OCI-LY7 (cell line): ENCODE measurements around the gene RAD51B. TPM values are rescaled to one million over a fixed set of nuclear protein-coding genes. Genes with fewer than 3 reads are reported as not detected.

ENCODE experiments used
- BruUV-seq: library from RNA; stranded (reverse); fragments of 400-500 nt; replicated peaks from 2 replicates; lab custom pipeline; 2021; lab: Mats Ljungman, UMichigan
- CTCF ChIA-PET: fragments of 300-600 bp; sonication (Branson Sonifier 250); formaldehyde crosslinking; loops from one replicate; lab custom pipeline; 2022; ENCODE audit warnings: antibody characterized with exemption; ENCODE audit not compliant: unreplicated experiment; lab: Charles Lee
- POLR2A ChIA-PET: fragments of 300-600 bp; sonication (Branson Sonifier 250); formaldehyde crosslinking; loops from one replicate; lab custom pipeline; 2022; ENCODE audit warnings: antibody characterized with exemption; lab: Charles Lee
- DNase-seq: peaks from one replicate; pipeline ENCODE4 v3.0.0-alpha.2; 2015; ENCODE audit warnings: low spot score
- H2AFZ ChIP-seq: fragments of 200-600 bp; sonication (generic), shearing (Covaris generic); 2 replicates; pipeline ENCODE4 v1.6.1; 2014; ENCODE audit warnings: mild to moderate bottlenecking, antibody characterized with exemption, low read length, moderate library complexity
- H3K27ac ChIP-seq: fragments of 200-600 bp; sonication (generic); 2 replicates; pipeline ENCODE4 v1.5.1; 2014; ENCODE audit warnings: mixed run types, low read depth, mild to moderate bottlenecking, moderate library complexity, low read length, inconsistent platforms; ENCODE audit not compliant: poor library complexity, severe bottlenecking
- H3K36me3 ChIP-seq: fragments of 200-600 bp; sonication (generic); 2 replicates; pipeline ENCODE4 v1.6.1; 2014; ENCODE audit warnings: mild to moderate bottlenecking, antibody characterized with exemption, low read length, moderate library complexity, mixed read lengths; ENCODE audit not compliant: insufficient read depth
- H3K4me1 ChIP-seq: fragments of 200-600 bp; sonication (generic); 2 replicates; pipeline ENCODE4 v1.5.1; 2014; ENCODE audit warnings: mild to moderate bottlenecking, low read length; ENCODE audit not compliant: insufficient read depth, poor library complexity, severe bottlenecking
- H3K4me2 ChIP-seq: fragments of 200-600 bp; sonication (generic); 2 replicates; pipeline ENCODE4 v1.6.1; 2014; ENCODE audit warnings: mild to moderate bottlenecking, low read length
- H3K4me3 ChIP-seq: fragments of 200-600 bp; sonication (generic); 2 replicates; pipeline ENCODE4 v1.5.1; 2014; ENCODE audit warnings: mild to moderate bottlenecking, low read depth, low read length; ENCODE audit not compliant: poor library complexity, severe bottlenecking
- H3K79me2 ChIP-seq: fragments of 200-600 bp; sonication (generic); 2 replicates; pipeline ENCODE4 v1.6.1; 2016; ENCODE audit warnings: low read depth, mild to moderate bottlenecking, low read length, moderate library complexity, mixed read lengths; ENCODE audit not compliant: insufficient read depth
- H3K9me2 ChIP-seq: fragments of 200-600 bp; sonication (generic); 2 replicates; pipeline ENCODE4 v1.6.1; 2016; ENCODE audit warnings: mild to moderate bottlenecking, low read length, mixed read lengths; ENCODE audit not compliant: insufficient read depth
- H3K9me3 ChIP-seq: fragments of 200-600 bp; sonication (generic); 2 replicates; pipeline ENCODE4 v1.6.1; 2014; ENCODE audit warnings: mild to moderate bottlenecking, mixed run types, low read length, mixed read lengths
- H4K20me1 ChIP-seq: fragments of 200-600 bp; sonication (generic); 2 replicates; pipeline ENCODE4 v1.6.1; 2014; ENCODE audit warnings: mild to moderate bottlenecking, antibody characterized with exemption, low read length, moderate library complexity, mixed read lengths; ENCODE audit not compliant: insufficient read depth
- EZH2phosphoT487 ChIP-seq: fragments of 200-600 bp; sonication (generic); IDR thresholded peaks from 2 replicates; pipeline ENCODE4 v1.6.1; 2018; ENCODE audit warnings: low read depth, borderline replicate concordance, mild to moderate bottlenecking, mixed run types, antibody characterized with exemption, low read length, moderate library complexity, mixed read lengths
- intact Hi-C: fragments of 100-400 bp; cut with micrococcal nuclease; formaldehyde crosslinking; loops from one replicate; pipeline ENCODE4 v1.10.0; 2022; ENCODE audit not compliant: unreplicated experiment
- total RNA-seq, 2 experiments: library from RNA; depleted of rRNA in 1 of 2; stranded (reverse); fragments of >200 nt in 1 of 2; shearing (Covaris generic) in 1 of 2; gene quantifications; 2 replicates each; pipeline ENCODE4 v1.2.3, GENCODE V29; 2014 to 2022
- TF ChIP-seq, protein P1 (sequence below): fragments of 200-600 bp; sonication (generic); conservative IDR thresholded peaks from 2 replicates; pipeline ENCODE4 v1.5.1; 2014; ENCODE audit warnings: mild to moderate bottlenecking, antibody characterized with exemption, low read length, moderate library complexity, mixed read lengths

Gene RAD51B
- total RNA-seq, 2 experiments from 2014 or later: 41.4 to 89.9 TPM

DNA sequence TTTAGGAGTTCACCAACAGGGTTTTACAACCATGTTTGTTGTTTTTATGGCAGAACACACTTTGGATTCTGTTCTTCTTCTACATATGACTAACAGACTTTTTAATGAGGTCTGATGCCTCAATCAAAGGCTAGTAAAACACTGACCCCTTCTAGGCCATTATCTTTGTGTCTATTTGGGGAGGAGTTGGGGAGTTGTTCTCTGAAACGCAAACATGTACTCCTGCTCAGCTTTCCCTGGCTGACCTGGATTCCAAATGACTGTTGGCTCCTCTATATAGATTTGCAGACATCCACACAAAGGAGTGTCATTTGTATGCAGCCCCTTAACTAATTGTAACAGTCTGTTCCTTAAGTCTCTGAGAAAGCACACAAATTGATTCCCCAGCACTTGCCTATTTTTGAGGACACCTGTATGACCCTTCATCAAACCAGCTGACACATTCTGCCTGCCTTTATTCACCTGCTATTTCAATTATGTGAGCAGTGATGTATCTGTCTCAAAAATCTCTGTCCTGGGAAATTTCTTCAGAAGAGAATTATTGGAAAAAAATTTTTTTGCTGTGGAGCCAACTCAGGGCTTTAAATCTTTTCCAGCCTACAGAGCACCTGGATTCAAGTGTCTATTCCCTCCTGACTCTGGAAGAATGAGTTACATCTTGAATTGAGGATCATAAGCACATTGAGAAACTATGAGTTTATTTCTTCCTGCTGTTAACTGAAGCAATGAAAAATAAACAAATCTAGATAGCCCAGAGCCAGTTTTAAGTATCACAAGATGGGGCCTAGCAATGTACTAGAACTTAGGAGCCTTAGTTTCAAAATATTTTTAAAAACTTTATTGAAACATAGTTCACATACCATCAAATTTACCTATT is 417.2 kb downstream of the RAD51B start:
- Histone ChIP-seq H3K4me1 (peaks cover 8% of the 10 kb centered on the region), H3K4me3 (no peak overlapping the region), H3K9me2 (no peaks in the 10 kb centered on the region), H3K36me3 (no peaks in the 10 kb centered on the region), H3K27ac (no peak overlapping the region), H3K4me2 (no peak overlapping the region), H2AFZ (no peak overlapping the region), H3K79me2 (no peaks in the 10 kb centered on the region), H4K20me1 (no peaks in the 10 kb centered on the region), H3K9me3 (no peaks in the 10 kb centered on the region)
- BruUV-seq: no TSS peak
- ChIA-PET POLR2A (interaction anchor here (0.6 to 0.7 kb wide), 2 partner anchors 17 to 537 kb away, joined by 3 to 5 read pairs; no protein-coding TSS in a partner anchor), CTCF (no interaction called here)
- no peak for DNase-seq
- intact Hi-C loops: no loop called here
- TF ChIP-seq, protein P1, sequence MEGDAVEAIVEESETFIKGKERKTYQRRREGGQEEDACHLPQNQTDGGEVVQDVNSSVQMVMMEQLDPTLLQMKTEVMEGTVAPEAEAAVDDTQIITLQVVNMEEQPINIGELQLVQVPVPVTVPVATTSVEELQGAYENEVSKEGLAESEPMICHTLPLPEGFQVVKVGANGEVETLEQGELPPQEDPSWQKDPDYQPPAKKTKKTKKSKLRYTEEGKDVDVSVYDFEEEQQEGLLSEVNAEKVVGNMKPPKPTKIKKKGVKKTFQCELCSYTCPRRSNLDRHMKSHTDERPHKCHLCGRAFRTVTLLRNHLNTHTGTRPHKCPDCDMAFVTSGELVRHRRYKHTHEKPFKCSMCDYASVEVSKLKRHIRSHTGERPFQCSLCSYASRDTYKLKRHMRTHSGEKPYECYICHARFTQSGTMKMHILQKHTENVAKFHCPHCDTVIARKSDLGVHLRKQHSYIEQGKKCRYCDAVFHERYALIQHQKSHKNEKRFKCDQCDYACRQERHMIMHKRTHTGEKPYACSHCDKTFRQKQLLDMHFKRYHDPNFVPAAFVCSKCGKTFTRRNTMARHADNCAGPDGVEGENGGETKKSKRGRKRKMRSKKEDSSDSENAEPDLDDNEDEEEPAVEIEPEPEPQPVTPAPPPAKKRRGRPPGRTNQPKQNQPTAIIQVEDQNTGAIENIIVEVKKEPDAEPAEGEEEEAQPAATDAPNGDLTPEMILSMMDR: no peak
- TF ChIP-seq EZH2phosphoT487: no peak

DNA sequence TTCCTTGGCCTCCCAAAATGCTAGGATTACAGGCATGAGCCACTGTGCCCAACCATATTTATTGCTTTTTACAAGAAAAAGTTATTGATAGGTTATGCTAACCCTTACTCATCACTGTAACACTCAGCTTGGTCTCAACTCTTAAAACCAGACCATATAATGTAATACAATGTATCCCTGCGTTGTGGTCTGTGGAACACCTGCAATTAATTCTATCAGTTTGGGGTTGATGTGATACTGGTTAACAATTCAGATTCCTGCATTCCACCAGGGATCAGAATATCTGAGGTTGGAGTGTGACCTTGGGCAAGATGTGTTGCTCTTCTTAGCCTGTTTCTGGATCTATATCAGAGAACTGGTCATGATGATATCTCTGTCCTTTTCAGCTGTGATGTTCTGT is 419.0 kb downstream of the RAD51B start:
- H3K4me1 ChIP-seq: peaks cover 8% of the 10 kb centered on the region
- H3K9me3 ChIP-seq: no peaks in the 10 kb centered on the region
- no peak overlapping the region for H3K4me2 ChIP-seq
- BruUV-seq: no TSS peak
- no peaks in the 10 kb centered on the region for H3K36me3 ChIP-seq
- no peaks in the 10 kb centered on the region for H3K79me2 ChIP-seq
- POLR2A ChIA-PET: interaction anchor here (0.9 to 1.3 kb wide), 2 partner anchors 11 to 482 kb away, joined by 3 to 4 read pairs; no protein-coding TSS in a partner anchor
- intact Hi-C loops: no loop called here
- H2AFZ ChIP-seq: no peak overlapping the region
- TF ChIP-seq, protein P1: no peak
- TF ChIP-seq EZH2phosphoT487: no peak
- CTCF ChIA-PET: interaction anchor here (0.6 kb wide), 1 partner anchor 445 kb away, joined by 4 read pairs; no protein-coding TSS in a partner anchor
- no peaks in the 10 kb centered on the region for H3K9me2 ChIP-seq
- no peak for DNase-seq
- no peak overlapping the region for H3K27ac ChIP-seq
- no peak overlapping the region for H3K4me3 ChIP-seq
- H4K20me1 ChIP-seq: no peaks in the 10 kb centered on the region

DNA sequence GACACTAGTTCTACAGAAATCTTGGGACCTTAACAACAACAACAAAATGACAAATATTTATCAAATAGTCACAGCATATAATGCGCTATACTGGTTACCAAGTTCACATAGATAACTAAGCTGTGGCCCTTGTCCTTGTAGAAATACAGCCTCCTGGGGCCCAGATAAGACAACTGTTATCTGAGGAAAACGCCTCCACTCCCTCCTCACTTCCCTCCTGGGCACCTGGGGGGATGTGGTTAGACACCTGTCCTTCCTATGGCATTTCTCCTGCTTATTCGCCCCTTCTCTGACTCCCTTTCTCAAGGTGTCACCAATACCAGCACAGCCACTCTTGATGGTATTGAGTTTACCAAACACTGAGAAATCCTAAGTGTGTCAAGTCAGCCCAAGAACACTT is 419.4 kb downstream of the RAD51B start:
- Histone ChIP-seq H3K9me3 (no peaks in the 10 kb centered on the region), H3K9me2 (no peaks in the 10 kb centered on the region), H3K27ac (no peak overlapping the region), H4K20me1 (no peaks in the 10 kb centered on the region), H2AFZ (no peak overlapping the region), H3K4me1 (peaks cover 8% of the 10 kb centered on the region), H3K36me3 (no peaks in the 10 kb centered on the region), H3K4me2 (no peak overlapping the region), H3K4me3 (no peak overlapping the region), H3K79me2 (no peaks in the 10 kb centered on the region)
- TF ChIP-seq, protein P1: no peak
- no peak for TF ChIP-seq EZH2phosphoT487
- DNase-seq: no peak
- CTCF ChIA-PET: no interaction called here
- POLR2A ChIA-PET: interaction anchor here (0.9 kb wide), 1 partner anchor 481 kb away, joined by 3 read pairs; no protein-coding TSS in a partner anchor
- intact Hi-C loops: no loop called here
- BruUV-seq: no TSS peak
